Calu3 (cell line): ENCODE measurements around the gene GNG12. TPM values are rescaled to one million over a fixed set of nuclear protein-coding genes. Genes with fewer than 3 reads are reported as not detected.

Experiments
- BruUV-seq: library from RNA; stranded (reverse); fragments of 400-500 nt; replicated peaks from 2 replicates; lab custom pipeline; 2021; lab: Mats Ljungman, UMichigan
- CTCF ChIA-PET: fragments of 300-600 bp; sonication (Branson Sonifier 250); formaldehyde crosslinking; loops from one replicate; lab custom pipeline; 2022; ENCODE audit warnings: antibody characterized with exemption; lab: Charles Lee
- DNase-seq: peaks from one replicate; pipeline ENCODE4 v3.0.0; 2022
- H3K27ac Mint-ChIP-seq: one replicate; pipeline ENCODE4 v1.8.0; 2022; ENCODE audit warnings: mixed read lengths; ENCODE audit not compliant: unreplicated experiment
- H3K27me3 Mint-ChIP-seq: one replicate; pipeline ENCODE4 v1.8.0; 2022; ENCODE audit warnings: mixed read lengths; ENCODE audit not compliant: unreplicated experiment
- H3K36me3 Mint-ChIP-seq: one replicate; pipeline ENCODE4 v1.8.0; 2022; ENCODE audit warnings: mild to moderate bottlenecking, moderate library complexity, mixed read lengths; ENCODE audit not compliant: insufficient read depth, unreplicated experiment
- H3K4me1 Mint-ChIP-seq: one replicate; pipeline ENCODE4 v1.8.0; 2022; ENCODE audit warnings: mild to moderate bottlenecking, low read depth, mixed read lengths; ENCODE audit not compliant: unreplicated experiment
- H3K4me3 Mint-ChIP-seq: one replicate; pipeline ENCODE4 v1.8.0; 2022; ENCODE audit warnings: mild to moderate bottlenecking, low read depth, moderate library complexity, mixed read lengths; ENCODE audit not compliant: unreplicated experiment
- H3K9me3 Mint-ChIP-seq: one replicate; pipeline ENCODE4 v1.8.0; 2022; ENCODE audit warnings: low read depth, mixed read lengths; ENCODE audit not compliant: unreplicated experiment
- CTCF ChIP-seq: fragments of 200-600 bp; IDR thresholded peaks from one replicate; pipeline ENCODE4 v1.8.0; 2022; ENCODE audit warnings: antibody characterized with exemption; ENCODE audit not compliant: unreplicated experiment
- intact Hi-C: fragments of 100-400 bp; cut with micrococcal nuclease; formaldehyde crosslinking; loops from one replicate; pipeline ENCODE4 v1.10.0; 2022; ENCODE audit not compliant: unreplicated experiment
- total RNA-seq: library from RNA; stranded (reverse); gene quantifications from 2 replicates; pipeline ENCODE4 v1.2.3, GENCODE V29; 2022

GNG12 gene
- total RNA-seq, 1 experiment from 2014 or later, result 85.6 TPM

- intact Hi-C loops, result loop anchor here (2.0 to 5.0 kb wide), 2 partner anchors 37 to 67 kb away; no protein-coding TSS in a partner anchor
- BruUV-seq, result TSS peak; percentile 86
- H3K4me3 Mint-ChIP-seq, result peak overlapping the region; percentile 54
- DNase-seq, result peak; percentile 61
- no peaks in the 10 kb centered on the region for H3K9me3 Mint-ChIP-seq
- peak overlapping the region; percentile 97 for H3K27ac Mint-ChIP-seq
- peaks cover 91% of the 10 kb centered on the region for H3K4me1 Mint-ChIP-seq
- TF ChIP-seq CTCF, result no peak
- CTCF ChIA-PET, result interaction anchor here (1.1 kb wide), 1 partner anchor 65 kb away, joined by 8 read pairs; the partner anchor contains the start of gene GADD45A
- H3K27me3 Mint-ChIP-seq, result no peaks in the 10 kb centered on the region
- peaks cover 14% of the 10 kb centered on the region for H3K36me3 Mint-ChIP-seq
Measured at GRCh38 chr1:67749263-67749843, 83.9 kb downstream of the GNG12 start.

- intact Hi-C loops, result loop anchor here (2.0 to 5.0 kb wide), 2 partner anchors 36 to 66 kb away; no protein-coding TSS in a partner anchor
- CTCF ChIA-PET, result no interaction called here
- peak; percentile 28 for DNase-seq
- BruUV-seq, result no TSS peak
- Mint-ChIP-seq H3K36me3 (peaks cover 10% of the 10 kb centered on the region), H3K4me3 (peak overlapping the region; percentile 54), H3K9me3 (no peaks in the 10 kb centered on the region), H3K4me1 (peaks cover 90% of the 10 kb centered on the region), H3K27ac (peak overlapping the region; percentile 54), H3K27me3 (no peaks in the 10 kb centered on the region)
- no peak for TF ChIP-seq CTCF
Measured at GRCh38 chr1:67748630-67749029, 84.6 kb downstream of the GNG12 start.

DNA sequence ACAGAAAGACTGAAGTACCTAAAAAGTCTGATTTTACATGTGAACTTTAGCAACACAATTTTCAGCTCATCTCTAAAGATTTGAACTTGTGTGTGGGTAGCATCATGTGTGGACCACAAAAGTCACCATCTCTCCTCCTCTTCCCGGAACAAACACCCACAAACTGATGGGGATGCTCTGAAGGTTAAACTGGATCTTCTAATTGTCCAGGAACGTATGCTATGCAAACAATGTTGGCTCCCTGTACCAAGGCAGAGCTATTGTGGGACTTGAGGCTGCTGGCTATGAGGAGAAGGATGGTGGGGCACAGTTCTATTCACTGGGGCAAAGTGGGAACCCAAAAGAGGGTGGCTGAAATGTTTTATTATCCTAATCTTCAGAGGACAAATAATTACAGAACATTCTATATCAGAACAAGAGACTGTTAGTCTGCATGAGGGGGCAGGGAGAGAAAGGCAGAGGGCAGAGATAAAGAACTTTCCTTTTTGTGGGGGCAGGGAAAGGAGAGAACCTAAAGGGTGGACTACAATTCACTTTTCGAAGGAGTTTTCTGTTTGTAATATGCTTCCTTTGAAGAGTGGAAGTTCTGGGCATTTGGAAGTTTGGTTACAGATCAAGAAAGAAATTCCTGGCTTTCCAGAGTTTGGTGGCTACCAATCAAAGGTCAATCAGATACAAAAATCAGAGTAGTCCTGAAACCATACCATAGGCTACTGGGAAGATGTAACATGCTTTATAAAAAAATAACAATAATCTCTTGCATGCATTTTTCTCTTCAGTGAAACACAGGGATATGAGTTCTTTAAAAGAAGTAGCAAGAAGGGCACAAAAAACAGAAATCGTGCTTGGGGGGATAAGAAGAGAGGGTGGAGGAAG, 85.4 kb downstream of the GNG12 start:
- H3K4me1 Mint-ChIP-seq, result peaks cover 90% of the 10 kb centered on the region
- CTCF ChIA-PET, result no interaction called here
- intact Hi-C loops, result loop anchor here (2.0 to 5.0 kb wide), 2 partner anchors 36 to 65 kb away; no protein-coding TSS in a partner anchor
- no peaks in the 10 kb centered on the region for H3K9me3 Mint-ChIP-seq
- H3K4me3 Mint-ChIP-seq, result peak overlapping the region; percentile 54
- no peak for TF ChIP-seq CTCF
- H3K27ac Mint-ChIP-seq, result peak overlapping the region; percentile 54
- no TSS peak for BruUV-seq
- peaks cover 10% of the 10 kb centered on the region for H3K36me3 Mint-ChIP-seq
- no peaks in the 10 kb centered on the region for H3K27me3 Mint-ChIP-seq
- no peak for DNase-seq

GRCh38 chr1:67745875-67746698, 87.2 kb downstream of the GNG12 start:
- CTCF ChIA-PET, result interaction anchor here (0.7 to 1.0 kb wide), 2 partner anchors 60 to 287 kb away, joined by 3 read pairs; no protein-coding TSS in a partner anchor
- Mint-ChIP-seq H3K9me3 (no peaks in the 10 kb centered on the region), H3K27me3 (no peaks in the 10 kb centered on the region), H3K27ac (no peak overlapping the region), H3K4me3 (no peak overlapping the region), H3K36me3 (peaks cover 10% of the 10 kb centered on the region), H3K4me1 (peaks cover 72% of the 10 kb centered on the region)
- DNase-seq, result no peak
- BruUV-seq, result no TSS peak
- TF ChIP-seq CTCF, result no peak
- intact Hi-C loops, result loop anchor here (5.0 kb wide), 1 partner anchor 34 kb away; no protein-coding TSS in a partner anchor
